Liver (tissue), 9 donors: ENCODE measurements around the gene PLCB3. TPM values are rescaled to one million over a fixed set of nuclear protein-coding genes. Genes with fewer than 3 reads are reported as not detected.
A peak's percentile ranks its signal among the peaks of the same experiment; 100 is the strongest.

Experiments used
- DNase-seq: peaks from one replicate; pipeline ENCODE4 v3.0.0-alpha.2; 2017; ENCODE audit warnings: low spot score
- H3K27ac ChIP-seq, 2 donors: one replicate each; pipeline ENCODE4 v1.7.0; 2013; ENCODE audit warnings: inconsistent platforms in 2 of 2, low read length in 2 of 2, control low read depth in 1 of 2, low read depth in 1 of 2, mild to moderate bottlenecking in 1 of 2
- H3K27me3 ChIP-seq, 4 donors: one replicate each; pipeline versions ENCODE4 v1.6.1 to v1.7.0; 2013; ENCODE audit warnings: low read length in 3 of 4, inconsistent platforms in 1 of 4, mild to moderate bottlenecking in 1 of 4, moderate library complexity in 1 of 4; ENCODE audit not compliant: control insufficient read depth in 4 of 4, insufficient read depth in 4 of 4
- H3K36me3 ChIP-seq, 4 donors: one replicate each; pipeline versions ENCODE4 v1.6.1 to v1.7.0; 2013; ENCODE audit warnings: low read length in 3 of 4, mild to moderate bottlenecking in 3 of 4, low read depth in 1 of 4, moderate library complexity in 1 of 4; ENCODE audit not compliant: control insufficient read depth in 4 of 4, insufficient read depth in 3 of 4
- H3K4me1 ChIP-seq, 4 donors: one replicate each; pipeline versions ENCODE4 v1.6.1 to v1.7.0; 2013; ENCODE audit warnings: low read length in 3 of 4, mild to moderate bottlenecking in 3 of 4, moderate library complexity in 1 of 4; ENCODE audit not compliant: control insufficient read depth in 4 of 4, insufficient read depth in 4 of 4
- H3K4me3 ChIP-seq, 3 donors: one replicate each; pipeline versions ENCODE4 v1.6.1 to v1.7.0; 2013; ENCODE audit warnings: low read length in 3 of 3, control low read depth in 1 of 3, low read depth in 1 of 3, mild to moderate bottlenecking in 1 of 3
- H3K9ac ChIP-seq, 2 donors: one replicate each; pipeline ENCODE4 v1.7.0; 2013; ENCODE audit warnings: low read length in 2 of 2, mild to moderate bottlenecking in 2 of 2, moderate library complexity in 2 of 2, control low read depth in 1 of 2, low read depth in 1 of 2
- H3K9me3 ChIP-seq, 4 donors: one replicate each; pipeline versions ENCODE4 v1.6.1 to v1.7.0; 2013; ENCODE audit warnings: low read length in 3 of 4; ENCODE audit not compliant: control insufficient read depth in 4 of 4
- ATF3 ChIP-seq: IDR thresholded peaks from 2 replicates; pipeline ENCODE4 v1.6.1; 2016; ENCODE audit warnings: antibody characterized with exemption
- EGR1 ChIP-seq, 2 donors: IDR thresholded peaks; 2 replicates each; pipeline ENCODE4 v1.6.1; 2016 to 2018; ENCODE audit warnings: antibody characterized with exemption in 2 of 2, low read depth in 2 of 2
- FOXA1 ChIP-seq: IDR thresholded peaks from 2 replicates; pipeline ENCODE4 v1.6.1; 2016; ENCODE audit warnings: antibody characterized with exemption
- FOXA2 ChIP-seq: IDR thresholded peaks from 2 replicates; pipeline ENCODE4 v1.6.1; 2016; ENCODE audit warnings: antibody characterized with exemption
- GABPA ChIP-seq, 2 donors: IDR thresholded peaks in 1 of 2; conservative IDR thresholded peaks in 1 of 2; 2 replicates each; pipeline ENCODE4 v1.6.1; 2016; ENCODE audit warnings: antibody characterized with exemption in 2 of 2, mild to moderate bottlenecking in 1 of 2, moderate library complexity in 1 of 2
- HNF4A ChIP-seq, 2 donors: conservative IDR thresholded peaks; 2 replicates each; pipeline ENCODE4 v1.6.1; 2016; ENCODE audit warnings: antibody characterized with exemption in 2 of 2, mild to moderate bottlenecking in 2 of 2
- HNF4G ChIP-seq: IDR thresholded peaks from 2 replicates; pipeline ENCODE4 v1.6.1; 2016; ENCODE audit warnings: antibody characterized with exemption
- NR2F2 ChIP-seq: IDR thresholded peaks from 2 replicates; pipeline ENCODE4 v1.6.1; 2016; ENCODE audit warnings: antibody characterized with exemption
- RAD21 ChIP-seq, 2 donors: IDR thresholded peaks; 2 replicates each; pipeline ENCODE4 v1.6.1; 2016; ENCODE audit warnings: antibody characterized with exemption in 2 of 2, mild to moderate bottlenecking in 2 of 2
- REST ChIP-seq: IDR thresholded peaks from 2 replicates; pipeline ENCODE4 v1.6.1; 2016; ENCODE audit warnings: antibody characterized with exemption, mild to moderate bottlenecking
- RXRA ChIP-seq, 2 donors: IDR thresholded peaks; 2 replicates each; pipeline ENCODE4 v1.6.1; 2017 to 2018; ENCODE audit warnings: antibody characterized with exemption in 2 of 2, mild to moderate bottlenecking in 1 of 2
- SP1 ChIP-seq: IDR thresholded peaks from 2 replicates; pipeline ENCODE4 v1.6.1; 2018; ENCODE audit warnings: antibody characterized with exemption, mild to moderate bottlenecking
- TAF1 ChIP-seq: conservative IDR thresholded peaks from 2 replicates; pipeline ENCODE4 v1.6.1; 2016; ENCODE audit warnings: antibody characterized with exemption, mild to moderate bottlenecking
- ZBTB33 ChIP-seq: IDR thresholded peaks from 2 replicates; pipeline ENCODE4 v1.6.1; 2016; ENCODE audit warnings: antibody characterized with exemption
- WGBS: extraction: QIAGEN DNeasy Blood & Tissue Kit; methylation state at CpG from one replicate; pipeline ENCODE4 v1.1.7; 2013; 5-methylcytosine and 5-hydroxymethylcytosine counted together
- polyA plus RNA-seq, 2 donors: library from polyadenylated mRNA; stranded (reverse) in 1 of 2; unstranded in 1 of 2; fragments of 200-250 nt in 1 of 2; fragments of >200 nt in 1 of 2; fragmentation: Nextera tagmentation in 1 of 2; extraction: Ambion mirVana in 1 of 2; gene quantifications; one replicate each; pipeline versions ENCODE4 v1.2.1 to v1.2.3, GENCODE V29; 2013 to 2015
- total RNA-seq, 2 donors: library from RNA; depleted of rRNA; stranded (reverse); fragments of >200 nt; gene quantifications; one replicate each; pipeline ENCODE4 v1.2.3, GENCODE V29; 2014
- donor health status: healthy.
- donor health status: healthy.
- donor health status: healthy.
- donor health status: healthy.
- donor health status: healthy.

PLCB3 gene
- total and polyA plus RNA-seq, 4 donors: 0.79 to 8.5 (median 5.4) TPM

GRCh38 chr11:64230985-64231365, 20.4 kb upstream of the PLCB3 start:
- Histone ChIP-seq H3K36me3 (no peaks in the 10 kb centered on the region), H3K9ac (peak overlapping the region in 1 of 2 donors; percentile 52), H3K27ac (peak overlapping the region; percentile 88 to 92), H3K9me3 (no peaks in the 10 kb centered on the region), H3K27me3 (no peaks in the 10 kb centered on the region), H3K4me1 (peaks cover 16 to 52% (median 33%) of the 10 kb centered on the region in 4 donors), H3K4me3 (peak overlapping the region; percentile 36 to 79 (median 67))
- 7% methylated on average over 8 of the region's 8 CpGs for WGBS
- TF ChIP-seq FOXA2 (no peak), ZBTB33 (no peak), NR2F2 (no peak), REST (no peak), HNF4A (conservative IDR thresholded peaks at IDR 0.05) (no peak), ATF3 (no peak), HNF4G (no peak), RXRA (IDR thresholded peaks at IDR 0.05) (no peak), GABPA (IDR thresholded peaks at IDR 0.05 in 1 of 2, conservative IDR thresholded peaks at IDR 0.05 in 1 of 2) (no peak), RAD21 (IDR thresholded peaks at IDR 0.05) (no peak), FOXA1 (no peak), TAF1 (no peak), EGR1 (IDR thresholded peaks at IDR 0.05; ENCODE audit: low read depth in 2 of 2) (no peak), SP1 (no peak)
- DNase-seq: no peak

GRCh38 chr11:64231546-64231945, 19.8 kb upstream of the PLCB3 start:
- no peak for DNase-seq
- no peaks in the 10 kb centered on the region for H3K27me3 ChIP-seq
- H3K9ac ChIP-seq: no peak overlapping the region
- peaks cover 15 to 50% (median 32%) of the 10 kb centered on the region in 4 donors for H3K4me1 ChIP-seq
- WGBS: 90% methylated on average over 7 of the region's 7 CpGs
- no peak overlapping the region for H3K27ac ChIP-seq
- H3K4me3 ChIP-seq: no peak overlapping the region
- TF ChIP-seq FOXA1 (no peak), REST (no peak), TAF1 (no peak), EGR1 (IDR thresholded peaks at IDR 0.05; ENCODE audit: low read depth in 2 of 2) (no peak)
- no peaks in the 10 kb centered on the region for H3K36me3 ChIP-seq
- H3K9me3 ChIP-seq: no peaks in the 10 kb centered on the region
